Myocyte (in vitro differentiated cells): ENCODE results near the gene UBE2D2. TPM values are rescaled to one million over a fixed set of nuclear protein-coding genes. Genes with fewer than 3 reads are reported as not detected.
"Not testable (repeated sequence)": the region's sequence is repeated elsewhere in the genome, so short reads cannot be mapped to it uniquely, and the experiment has no call there.

Source experiments
- DNase-seq: peaks from one replicate; pipeline ENCODE4 v3.0.0-alpha.2; 2012; ENCODE audit warnings: low read depth
- total RNA-seq: library from RNA; depleted of rRNA; stranded (reverse); fragments of >200 nt; gene quantifications from 2 replicates; pipeline ENCODE4 v1.2.3, GENCODE V29; 2014

Gene UBE2D2
- total RNA-seq, 1 donor from 2014 or later, result 130 TPM

GRCh38 chr5:139578325-139578724 lies 17.2 kb downstream of the UBE2D2 start:
- DNase-seq, result no peak

- not testable (repeated sequence) for DNase-seq
Measured at GRCh38 chr5:139582181-139582580, 21.0 kb downstream of the UBE2D2 start.

DNA sequence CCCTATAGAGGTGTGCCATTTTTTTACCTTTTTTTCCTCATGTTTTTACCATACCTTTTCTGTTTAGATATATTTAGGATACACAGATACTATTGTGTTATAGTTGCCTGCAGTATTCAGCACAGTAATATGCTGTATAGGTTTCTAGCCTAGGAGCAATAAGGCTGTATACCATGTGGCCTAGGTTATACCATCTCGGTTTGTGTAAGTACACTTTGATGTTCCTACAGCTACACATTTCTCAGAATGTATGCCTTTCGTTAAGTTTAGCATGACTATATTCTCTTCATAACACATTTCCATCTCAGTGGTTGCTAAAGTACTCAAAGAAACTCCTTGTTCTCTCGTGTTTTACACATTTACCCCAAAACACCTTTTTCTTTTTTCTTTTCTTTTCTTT lies 23.0 kb downstream of the UBE2D2 start:
- no peak for DNase-seq

DNA sequence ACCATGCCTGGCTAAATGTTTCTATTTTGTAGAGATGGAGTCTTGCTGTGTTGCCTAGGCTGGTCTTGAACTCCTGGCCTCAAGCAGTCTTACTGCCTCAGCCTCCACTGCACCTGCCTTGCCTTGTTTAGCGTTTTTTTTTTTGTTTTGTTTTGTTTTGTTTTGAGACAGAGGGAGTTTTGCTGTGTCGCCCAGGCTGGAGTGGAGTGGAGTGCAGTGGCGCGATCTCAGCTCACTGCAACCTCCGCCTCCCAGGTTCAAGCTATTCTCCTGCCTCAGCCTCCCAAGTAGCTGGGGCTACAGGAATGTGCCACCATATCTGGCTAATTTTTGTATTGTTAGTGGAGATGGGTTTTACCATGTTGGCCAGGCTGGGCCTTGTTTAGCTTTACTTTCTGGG lies 27.0 kb downstream of the UBE2D2 start:
- not testable (repeated sequence) for DNase-seq

- no peak for DNase-seq
Measured at GRCh38 chr5:139588962-139589361, 27.8 kb downstream of the UBE2D2 start.

DNA sequence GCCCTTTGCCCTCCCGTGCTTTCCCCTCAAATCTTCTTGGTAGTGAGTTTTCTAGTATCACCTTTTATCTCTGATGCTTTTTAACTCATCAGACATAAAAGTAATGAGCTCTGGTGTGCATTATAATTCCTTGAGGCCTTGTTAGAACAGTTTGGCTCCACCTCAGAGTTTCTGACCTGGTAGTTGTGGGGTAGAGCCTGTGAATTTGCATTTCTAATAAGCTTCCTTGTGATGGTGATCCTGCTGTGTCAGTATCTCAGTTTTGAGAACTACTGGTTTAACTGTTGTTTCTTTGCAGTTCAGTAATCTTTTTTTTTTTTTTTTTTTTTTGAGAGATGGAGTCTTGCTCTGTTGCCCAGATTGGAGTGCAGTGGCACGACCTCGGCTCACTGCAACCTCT lies 31.1 kb downstream of the UBE2D2 start:
- DNase-seq, result no peak

DNA sequence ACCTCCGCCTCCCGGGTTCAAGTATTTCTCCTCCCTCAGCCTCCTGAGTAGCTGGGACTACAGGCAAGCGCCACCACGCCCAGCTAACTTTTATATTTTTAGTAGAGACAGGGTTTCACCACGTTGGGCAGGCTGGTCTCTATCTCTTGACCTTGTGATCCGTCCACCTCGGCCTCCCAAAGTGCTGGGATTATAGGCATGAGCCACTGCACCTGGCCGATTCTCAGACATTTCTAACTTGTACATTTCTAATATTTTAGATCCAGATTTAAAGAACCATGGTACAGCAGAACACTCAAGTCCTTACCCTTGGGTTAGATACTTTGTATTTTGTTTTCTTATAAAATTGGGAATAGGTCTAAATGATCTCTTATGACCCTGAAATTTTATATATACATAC lies 31.9 kb downstream of the UBE2D2 start:
- not testable (repeated sequence) for DNase-seq

DNA sequence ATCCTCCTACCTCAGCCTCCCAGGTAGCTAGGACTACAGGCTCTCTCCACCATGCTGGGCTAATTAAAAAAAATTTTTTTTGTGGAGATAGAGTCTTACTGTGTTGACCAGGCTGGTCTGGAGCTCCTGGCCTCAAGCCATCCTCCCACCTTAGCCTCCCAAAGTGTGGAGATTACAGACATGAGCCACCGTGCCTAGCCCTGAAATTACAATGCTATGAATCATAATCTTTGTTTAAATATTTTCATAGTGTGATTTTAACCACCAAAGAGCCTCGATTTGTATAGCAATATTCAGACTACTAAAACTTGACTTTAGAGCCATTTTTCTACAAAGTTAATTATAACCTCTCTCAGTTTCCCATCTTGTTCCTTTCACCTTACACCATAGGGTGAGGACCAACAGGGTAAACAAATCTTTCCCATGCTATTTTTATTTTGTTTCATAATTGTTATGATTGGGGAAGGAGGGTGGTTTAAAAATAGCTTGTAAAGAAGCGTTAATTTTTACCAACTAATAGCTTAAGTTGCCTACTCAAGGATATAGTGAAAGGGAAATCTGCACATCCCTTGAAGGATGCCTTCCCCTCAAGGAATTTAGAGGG lies 32.7 kb downstream of the UBE2D2 start:
- DNase-seq, result peak; percentile 26

GRCh38 chr5:139597134-139597533 lies 36.0 kb downstream of the UBE2D2 start:
- no peak for DNase-seq

- not testable (repeated sequence) for DNase-seq
Measured at GRCh38 chr5:139598601-139598965, 37.4 kb downstream of the UBE2D2 start.

DNA sequence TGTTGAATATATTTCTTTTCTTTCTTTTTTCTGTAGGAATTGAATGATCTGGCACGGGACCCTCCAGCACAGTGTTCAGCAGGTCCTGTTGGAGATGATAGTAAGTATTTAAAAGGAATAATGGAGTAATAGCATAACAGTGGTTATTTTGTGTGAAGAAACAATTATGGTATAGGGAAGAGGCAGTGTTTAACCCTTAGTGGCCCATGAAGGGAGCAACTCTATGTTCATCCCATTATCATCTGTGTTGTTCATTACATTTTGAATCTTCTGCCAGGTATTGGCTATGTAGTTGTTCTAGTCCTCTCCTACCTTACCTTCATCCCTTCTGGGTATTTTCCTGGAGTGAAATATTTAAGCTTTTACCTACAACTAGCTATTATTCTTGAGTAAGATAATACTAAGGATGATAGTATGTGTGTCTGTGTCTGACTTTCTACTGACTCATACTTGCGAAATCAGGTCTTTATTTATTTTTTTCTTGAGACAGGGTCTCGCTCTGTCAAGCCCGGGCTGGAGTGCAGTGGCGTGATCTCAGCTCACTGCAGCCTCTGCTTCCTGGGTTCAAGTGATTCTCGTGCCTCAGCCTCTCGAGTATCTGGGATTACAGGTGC lies 39.3 kb downstream of the UBE2D2 start:
- DNase-seq, result no peak

DNA sequence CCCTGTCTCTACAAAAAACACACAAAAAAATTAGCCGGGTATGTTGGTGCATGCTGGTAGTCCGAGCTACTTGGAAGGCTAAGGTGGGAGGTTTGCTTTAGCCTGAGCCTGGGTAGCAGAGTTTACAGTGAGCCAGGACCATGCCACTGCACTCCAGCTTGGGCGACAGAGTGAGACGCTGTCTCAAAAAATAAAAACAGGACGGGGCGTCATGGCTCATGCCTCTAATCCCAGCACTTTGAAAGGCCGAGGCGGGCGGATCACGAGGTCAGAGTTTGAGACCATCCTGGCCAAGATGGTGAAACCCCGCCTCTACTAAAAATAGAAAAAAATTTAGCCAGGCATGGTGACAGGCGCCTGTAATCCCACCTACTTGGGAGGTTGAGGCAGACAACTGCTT lies 40.3 kb downstream of the UBE2D2 start:
- DNase-seq, result no peak

DNA sequence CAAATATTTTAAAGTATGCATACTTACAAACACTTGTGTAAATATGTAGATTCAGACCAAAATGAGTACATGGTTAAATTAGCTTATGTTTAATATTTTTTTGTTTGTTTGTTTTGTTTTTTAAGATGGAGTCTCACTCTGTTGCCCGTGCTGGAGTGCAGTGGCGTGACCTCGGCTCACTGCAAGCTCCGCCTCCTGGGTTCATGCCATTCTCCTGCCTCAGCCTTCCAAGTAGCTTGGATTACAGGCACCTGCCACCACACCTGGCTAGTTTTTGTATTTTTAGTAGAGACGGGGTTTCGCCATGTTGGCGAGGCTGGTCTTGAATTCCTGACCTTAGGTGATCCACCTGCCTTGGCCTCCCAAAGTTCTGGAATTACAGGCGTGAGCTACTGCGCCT lies 40.8 kb downstream of the UBE2D2 start:
- not testable (repeated sequence) for DNase-seq

DNA sequence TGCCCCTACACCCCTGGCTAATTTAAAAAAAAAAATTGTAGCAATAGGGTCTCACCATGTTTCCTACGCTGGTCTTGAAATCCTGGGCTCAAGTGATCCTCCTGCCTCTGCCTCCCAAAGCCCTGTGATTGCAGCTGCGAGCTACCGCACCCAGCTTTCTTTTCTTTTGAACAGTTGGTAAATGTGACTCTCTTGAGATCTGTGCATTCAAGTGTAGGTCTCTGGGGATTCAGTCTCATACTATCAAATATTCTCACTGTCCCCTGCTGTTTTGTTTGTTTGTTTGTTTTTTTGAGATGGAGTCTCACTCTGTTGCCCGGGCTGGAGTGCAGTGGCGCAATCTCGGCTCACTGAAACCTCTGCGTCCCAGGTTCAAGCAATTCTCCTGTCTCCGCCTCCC lies 44.7 kb downstream of the UBE2D2 start:
- no peak for DNase-seq

DNA sequence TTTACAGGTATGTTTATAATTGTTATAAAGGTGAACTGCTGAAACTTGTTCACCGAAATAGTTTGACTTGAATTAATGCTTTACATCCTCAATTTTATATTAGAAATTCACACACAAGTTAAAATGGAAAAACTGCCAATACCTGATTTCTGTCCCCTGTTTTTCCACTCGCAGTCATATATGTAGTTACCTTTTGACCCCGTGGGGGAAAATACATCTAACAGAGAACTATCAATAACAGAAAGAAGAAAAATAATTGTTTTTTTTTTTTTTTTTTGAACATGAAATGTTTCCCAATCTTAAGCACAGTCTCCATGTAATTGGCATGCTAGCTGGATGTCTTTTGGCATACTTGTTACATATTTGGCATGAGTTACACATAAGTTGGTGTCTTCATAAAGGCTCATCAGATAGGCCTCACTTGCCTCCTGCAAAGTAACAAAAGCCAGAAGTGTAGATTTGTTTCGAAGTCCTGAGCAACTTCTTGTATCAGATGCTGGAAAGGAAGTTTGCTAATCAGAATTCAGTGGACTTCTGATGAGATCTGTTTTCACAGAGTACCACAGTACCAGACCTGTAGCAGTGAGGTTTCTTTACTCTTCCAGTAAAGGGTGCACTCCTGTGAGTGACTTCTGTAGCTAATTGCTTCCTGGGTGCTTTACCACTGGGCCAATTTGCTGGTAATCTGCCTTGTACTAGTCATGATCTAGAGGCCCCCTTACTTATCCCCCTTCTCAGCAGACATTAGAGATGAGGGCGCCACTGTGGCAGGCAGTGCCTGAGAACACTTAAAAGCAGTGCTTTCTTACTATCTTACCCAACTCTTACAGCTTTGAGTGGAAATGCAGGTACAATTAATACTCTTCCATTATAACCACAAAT lies 50.8 kb downstream of the UBE2D2 start:
- no peak for DNase-seq

DNA sequence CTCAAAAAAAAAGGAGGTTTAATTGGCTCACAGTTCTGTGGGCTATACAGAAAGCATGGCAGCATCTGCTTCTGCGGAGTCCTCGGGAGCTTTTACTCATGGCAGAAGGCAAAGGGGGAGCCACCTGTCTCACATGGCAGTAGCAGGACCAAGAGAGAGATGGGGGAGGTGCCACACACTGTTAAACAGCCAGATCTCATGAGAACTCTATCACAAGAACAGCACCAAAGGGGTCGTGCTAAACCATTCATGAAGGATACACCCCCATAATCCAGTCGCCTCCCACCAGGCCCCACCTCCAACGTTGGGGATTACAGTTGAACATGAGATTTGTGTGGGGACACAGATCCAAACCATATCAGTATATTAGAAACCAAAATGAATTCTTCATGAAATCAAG lies 58.7 kb downstream of the UBE2D2 start:
- DNase-seq, result no peak

- DNase-seq, result not testable (repeated sequence)
Measured at GRCh38 chr5:139625398-139625797, 64.3 kb downstream of the UBE2D2 start.

- DNase-seq, result no peak
Measured at GRCh38 chr5:139630855-139631254, 69.7 kb downstream of the UBE2D2 start.

DNA sequence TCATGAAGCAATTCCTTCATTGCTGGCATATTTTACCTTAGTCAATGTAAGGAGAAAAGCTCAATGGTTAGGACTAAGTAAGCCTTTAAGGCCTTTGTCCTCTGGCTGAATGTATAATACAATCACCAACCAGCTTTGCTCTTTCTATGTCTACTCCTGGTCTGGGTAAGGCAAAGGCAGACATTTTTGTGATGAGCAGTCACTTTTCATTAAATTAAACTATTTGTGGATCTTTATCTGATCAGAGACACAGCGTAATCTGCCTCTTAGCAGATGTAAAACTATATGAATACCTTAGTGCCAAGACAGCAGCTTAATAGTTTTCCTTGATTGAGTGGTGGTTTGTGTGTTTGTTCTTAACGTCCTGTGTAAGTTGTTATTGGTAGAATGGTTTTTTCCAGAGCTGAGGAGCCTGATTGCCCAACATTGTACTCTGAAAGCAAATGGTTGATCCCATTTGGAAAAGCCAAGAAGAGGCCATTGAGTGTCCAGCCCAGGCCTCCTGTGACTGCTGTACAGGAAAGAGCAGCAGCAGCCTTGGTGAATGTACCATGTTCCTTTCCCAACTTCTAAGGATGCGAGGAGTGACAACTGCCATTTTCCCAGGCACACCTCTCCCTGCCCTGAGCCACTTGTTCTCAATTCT lies 70.5 kb downstream of the UBE2D2 start:
- no peak for DNase-seq

GRCh38 chr5:139633295-139634027 lies 72.3 kb downstream of the UBE2D2 start:
- peak; percentile 82 for DNase-seq

GRCh38 chr5:139634028-139634325 lies 72.8 kb downstream of the UBE2D2 start:
- no peak for DNase-seq
